Smooth muscle cell (in vitro differentiated cells): ENCODE measurements around the gene TBXAS1. TPM values are rescaled to one million over a fixed set of nuclear protein-coding genes. Genes with fewer than 3 reads are reported as not detected.

Source experiments
- DNase-seq: peaks from one replicate; lab custom pipeline; 2025; ENCODE audit not compliant: unreplicated experiment; lab: John Stamatoyannopoulos, UW
- H2AFZ ChIP-seq: fragments of 200-600 bp; sonication (generic); 2 replicates; pipeline ENCODE4 v1.6.0; 2016; ENCODE audit warnings: antibody characterized with exemption, low read depth, mild to moderate bottlenecking
- H3F3A ChIP-seq: fragments of 200-600 bp; sonication (generic); 2 replicates; pipeline ENCODE4 v1.6.0; 2017; ENCODE audit warnings: antibody characterized with exemption, low read depth
- H3K27ac ChIP-seq: fragments of 200-600 bp; sonication (generic); 2 replicates; pipeline ENCODE4 v1.5.1; 2016; ENCODE audit warnings: low read depth, mild to moderate bottlenecking
- H3K27me3 ChIP-seq: fragments of 200-600 bp; sonication (generic); 2 replicates; pipeline ENCODE4 v1.6.1; 2016; ENCODE audit warnings: low read depth, mild to moderate bottlenecking
- H3K36me3 ChIP-seq: fragments of 200-600 bp; sonication (generic); 2 replicates; pipeline ENCODE4 v1.5.1; 2016; ENCODE audit warnings: low read depth
- H3K4me1 ChIP-seq: fragments of 200-600 bp; sonication (generic); 2 replicates; pipeline ENCODE4 v1.5.1; 2016; ENCODE audit warnings: low read depth
- H3K4me2 ChIP-seq: fragments of 200-600 bp; sonication (generic); 2 replicates; pipeline ENCODE4 v1.6.0; 2016; ENCODE audit warnings: mild to moderate bottlenecking
- H3K4me3 ChIP-seq: fragments of 200-600 bp; sonication (generic); 2 replicates; pipeline ENCODE4 v1.5.1; 2016; ENCODE audit warnings: mild to moderate bottlenecking
- H3K79me2 ChIP-seq: fragments of 200-600 bp; sonication (generic); 2 replicates; pipeline ENCODE4 v1.6.0; 2016; ENCODE audit warnings: low read depth, mild to moderate bottlenecking
- H3K9ac ChIP-seq: fragments of 200-600 bp; sonication (generic); 2 replicates; pipeline ENCODE4 v1.6.0; 2016; ENCODE audit warnings: low read depth
- H3K9me3 ChIP-seq: fragments of 200-600 bp; sonication (generic); replicated peaks from 2 replicates; pipeline ENCODE4 v1.5.1; 2016; ENCODE audit warnings: low read depth
- H4K20me1 ChIP-seq: fragments of 200-600 bp; sonication (generic); 2 replicates; pipeline ENCODE4 v1.6.0; 2016; ENCODE audit warnings: low read depth
- WGBS: methylation state at CpG from one replicate; pipeline ENCODE4 v1.1.7; 2016; ENCODE audit warnings: low lambda C conversion rate; 5-methylcytosine and 5-hydroxymethylcytosine counted together
- polyA plus RNA-seq: library from polyadenylated mRNA; unstranded; fragments of >200 nt; fragmentation: Nextera tagmentation; extraction: Ambion mirVana; gene quantifications from 2 replicates; pipeline ENCODE4 v1.2.1, GENCODE V29; 2016
- total RNA-seq: library from RNA; depleted of rRNA; stranded (reverse); fragments of >200 nt; gene quantifications from 2 replicates; pipeline ENCODE4 v1.2.3, GENCODE V29; 2014
- TF ChIP-seq, protein P1 (sequence below): fragments of 200-600 bp; sonication (generic); IDR thresholded peaks from 2 replicates; pipeline ENCODE4 v1.5.1; 2017; ENCODE audit warnings: borderline replicate concordance, mild to moderate bottlenecking, antibody characterized with exemption; ENCODE audit not compliant: insufficient read depth, poor library complexity, severe bottlenecking

Gene TBXAS1
- total and polyA plus RNA-seq, 2 experiments from 2014 or later = 0.51 TPM; not detected in 1

DNA sequence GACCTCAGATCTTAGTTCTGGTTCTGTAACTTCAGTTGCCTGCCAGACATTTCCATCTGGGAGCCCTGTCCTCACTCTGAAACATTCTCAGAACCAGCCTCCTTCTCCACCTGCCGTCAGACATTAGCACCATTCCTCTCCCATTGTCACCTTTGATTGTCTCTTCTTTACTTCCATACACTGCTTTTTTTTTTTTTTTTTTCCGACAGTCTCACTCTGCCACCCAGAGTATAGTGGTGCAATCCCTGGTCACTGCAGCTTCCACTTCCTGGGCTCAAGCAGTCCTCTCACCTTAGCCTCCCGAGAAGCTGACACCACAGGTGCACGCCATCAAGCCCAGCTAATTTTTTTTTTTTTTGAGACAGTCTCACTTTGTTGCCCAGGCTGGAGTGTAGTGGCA is 30.2 kb upstream of the TBXAS1 start:
- Histone ChIP-seq H3K27me3 (no peaks in the 10 kb centered on the region), H2AFZ (no peak overlapping the region), H3K27ac (no peak overlapping the region), H3K36me3 (no peaks in the 10 kb centered on the region), H3K9ac (no peak overlapping the region), H3K79me2 (no peaks in the 10 kb centered on the region), H3K4me3 (no peak overlapping the region), H3K4me1 (no peaks in the 10 kb centered on the region), H3K4me2 (no peak overlapping the region), H3K9me3 (no peaks in the 10 kb centered on the region), H3F3A (no peaks in the 10 kb centered on the region), H4K20me1 (no peaks in the 10 kb centered on the region)
- WGBS = 87% methylated on average over 4 of the region's 4 CpGs
- TF ChIP-seq, protein P1, sequence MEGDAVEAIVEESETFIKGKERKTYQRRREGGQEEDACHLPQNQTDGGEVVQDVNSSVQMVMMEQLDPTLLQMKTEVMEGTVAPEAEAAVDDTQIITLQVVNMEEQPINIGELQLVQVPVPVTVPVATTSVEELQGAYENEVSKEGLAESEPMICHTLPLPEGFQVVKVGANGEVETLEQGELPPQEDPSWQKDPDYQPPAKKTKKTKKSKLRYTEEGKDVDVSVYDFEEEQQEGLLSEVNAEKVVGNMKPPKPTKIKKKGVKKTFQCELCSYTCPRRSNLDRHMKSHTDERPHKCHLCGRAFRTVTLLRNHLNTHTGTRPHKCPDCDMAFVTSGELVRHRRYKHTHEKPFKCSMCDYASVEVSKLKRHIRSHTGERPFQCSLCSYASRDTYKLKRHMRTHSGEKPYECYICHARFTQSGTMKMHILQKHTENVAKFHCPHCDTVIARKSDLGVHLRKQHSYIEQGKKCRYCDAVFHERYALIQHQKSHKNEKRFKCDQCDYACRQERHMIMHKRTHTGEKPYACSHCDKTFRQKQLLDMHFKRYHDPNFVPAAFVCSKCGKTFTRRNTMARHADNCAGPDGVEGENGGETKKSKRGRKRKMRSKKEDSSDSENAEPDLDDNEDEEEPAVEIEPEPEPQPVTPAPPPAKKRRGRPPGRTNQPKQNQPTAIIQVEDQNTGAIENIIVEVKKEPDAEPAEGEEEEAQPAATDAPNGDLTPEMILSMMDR = no peak
- DNase-seq = no peak

DNA sequence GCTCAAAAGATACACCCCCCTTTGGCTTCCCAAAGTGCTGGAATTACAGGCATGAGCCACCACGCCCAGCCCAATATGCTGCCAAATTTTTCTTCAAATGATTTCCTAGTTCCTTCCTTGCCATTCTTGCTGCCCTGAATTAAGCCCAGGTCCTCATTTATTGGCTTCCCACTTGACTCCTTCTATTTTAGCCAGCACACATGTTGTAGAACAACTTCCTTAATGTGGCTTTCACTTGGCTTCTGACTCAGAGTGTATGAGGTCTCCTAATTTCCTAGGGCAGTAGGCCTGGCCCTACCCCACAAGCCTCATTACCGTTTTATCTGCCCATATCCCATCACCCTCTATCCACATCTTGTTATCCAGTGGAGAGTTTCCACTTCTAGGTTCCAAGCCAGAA is 29.5 kb upstream of the TBXAS1 start:
- TF ChIP-seq, protein P1 = no peak
- no peaks in the 10 kb centered on the region for H3K27me3 ChIP-seq
- no peak overlapping the region for H3K27ac ChIP-seq
- H3K36me3 ChIP-seq = no peaks in the 10 kb centered on the region
- no peak overlapping the region for H3K9ac ChIP-seq
- no peaks in the 10 kb centered on the region for H3K4me1 ChIP-seq
- H3K4me2 ChIP-seq = no peak overlapping the region
- 77% methylated on average over 2 of the region's 2 CpGs for WGBS
- no peaks in the 10 kb centered on the region for H4K20me1 ChIP-seq
- no peaks in the 10 kb centered on the region for H3F3A ChIP-seq
- H3K9me3 ChIP-seq = no peaks in the 10 kb centered on the region
- H3K79me2 ChIP-seq = no peaks in the 10 kb centered on the region
- DNase-seq = no peak
- H2AFZ ChIP-seq = no peak overlapping the region
- no peak overlapping the region for H3K4me3 ChIP-seq

DNA sequence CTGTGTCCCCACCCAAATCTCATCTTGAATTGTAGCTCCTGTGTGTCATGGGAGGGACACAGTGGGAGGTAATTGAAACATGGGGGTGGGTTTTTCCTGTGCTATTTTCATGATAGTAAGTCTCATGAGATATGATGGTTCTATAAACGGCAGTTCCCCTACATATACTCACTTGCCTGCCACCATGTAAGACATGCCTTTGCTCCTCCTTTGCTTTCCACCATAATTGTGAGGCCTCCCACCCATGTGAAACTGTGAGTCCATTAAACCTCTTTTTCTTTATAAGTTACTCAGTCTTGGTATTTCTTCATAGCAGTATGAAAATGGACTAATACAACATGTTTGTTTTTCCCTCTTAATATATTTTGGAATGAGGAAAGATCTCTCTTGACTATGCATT is 24.5 kb upstream of the TBXAS1 start:
- no peak for DNase-seq
- Histone ChIP-seq H3K36me3 (no peaks in the 10 kb centered on the region), H3K9ac (no peak overlapping the region), H3K4me1 (no peaks in the 10 kb centered on the region), H3K27me3 (no peaks in the 10 kb centered on the region), H3K27ac (no peak overlapping the region), H3K9me3 (no peaks in the 10 kb centered on the region), H2AFZ (no peak overlapping the region), H4K20me1 (no peaks in the 10 kb centered on the region), H3K79me2 (no peaks in the 10 kb centered on the region), H3K4me3 (no peak overlapping the region), H3F3A (no peaks in the 10 kb centered on the region), H3K4me2 (no peak overlapping the region)
- WGBS = 88% methylated on average over 1 of the region's 1 CpG
- TF ChIP-seq, protein P1 = no peak

DNA sequence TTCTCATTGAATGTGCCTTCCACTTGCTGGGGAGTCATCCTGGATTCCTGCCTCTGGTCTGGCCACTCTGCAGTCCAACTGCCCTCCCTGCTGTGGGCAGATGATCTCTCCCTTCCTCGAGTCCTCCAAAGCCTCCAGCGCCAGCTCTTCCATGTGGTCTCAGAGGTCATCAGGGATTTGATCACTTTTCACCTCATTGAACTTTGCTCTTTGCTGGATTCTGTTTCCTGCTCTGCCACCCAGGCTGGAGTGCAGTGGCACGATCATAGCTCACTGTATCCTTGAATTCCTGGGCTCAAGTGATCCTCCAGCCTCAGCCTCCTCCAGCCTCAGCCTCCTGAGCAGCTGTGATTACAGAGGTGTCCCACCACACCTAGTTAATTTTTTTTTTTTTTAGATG is 22.1 kb upstream of the TBXAS1 start:
- Histone ChIP-seq H2AFZ (no peak overlapping the region), H3F3A (no peaks in the 10 kb centered on the region), H3K27ac (no peak overlapping the region), H3K36me3 (no peaks in the 10 kb centered on the region), H4K20me1 (no peaks in the 10 kb centered on the region), H3K27me3 (no peaks in the 10 kb centered on the region), H3K9ac (no peak overlapping the region), H3K9me3 (no peaks in the 10 kb centered on the region), H3K79me2 (no peaks in the 10 kb centered on the region), H3K4me1 (no peaks in the 10 kb centered on the region), H3K4me3 (no peak overlapping the region), H3K4me2 (no peak overlapping the region)
- 93% methylated on average over 3 of the region's 3 CpGs for WGBS
- DNase-seq = no peak
- TF ChIP-seq, protein P1 = no peak
